ENCODE data around the gene LRRC74B.
A peak's percentile ranks its signal among the peaks of the same experiment; 100 is the strongest.
"Not testable (repeated sequence)": the region's sequence is repeated elsewhere in the genome, so short reads cannot be mapped to it uniquely, and the experiment has no call there.

Gene LRRC74B

GRCh38 chr22:21032868-21033688 is 12.7 kb upstream of the LRRC74B start:
- TF ChIP-seq, protein P1, sequence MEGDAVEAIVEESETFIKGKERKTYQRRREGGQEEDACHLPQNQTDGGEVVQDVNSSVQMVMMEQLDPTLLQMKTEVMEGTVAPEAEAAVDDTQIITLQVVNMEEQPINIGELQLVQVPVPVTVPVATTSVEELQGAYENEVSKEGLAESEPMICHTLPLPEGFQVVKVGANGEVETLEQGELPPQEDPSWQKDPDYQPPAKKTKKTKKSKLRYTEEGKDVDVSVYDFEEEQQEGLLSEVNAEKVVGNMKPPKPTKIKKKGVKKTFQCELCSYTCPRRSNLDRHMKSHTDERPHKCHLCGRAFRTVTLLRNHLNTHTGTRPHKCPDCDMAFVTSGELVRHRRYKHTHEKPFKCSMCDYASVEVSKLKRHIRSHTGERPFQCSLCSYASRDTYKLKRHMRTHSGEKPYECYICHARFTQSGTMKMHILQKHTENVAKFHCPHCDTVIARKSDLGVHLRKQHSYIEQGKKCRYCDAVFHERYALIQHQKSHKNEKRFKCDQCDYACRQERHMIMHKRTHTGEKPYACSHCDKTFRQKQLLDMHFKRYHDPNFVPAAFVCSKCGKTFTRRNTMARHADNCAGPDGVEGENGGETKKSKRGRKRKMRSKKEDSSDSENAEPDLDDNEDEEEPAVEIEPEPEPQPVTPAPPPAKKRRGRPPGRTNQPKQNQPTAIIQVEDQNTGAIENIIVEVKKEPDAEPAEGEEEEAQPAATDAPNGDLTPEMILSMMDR (conservative IDR thresholded peaks at IDR 0.05; ENCODE audit: control insufficient read depth, insufficient read depth, low read depth, low read length), result no peak
- DNase-seq (ENCODE audit: low read depth), result no peak
- no peak overlapping the region for H3K4me3 ChIP-seq (ENCODE audit: control insufficient read depth, low read depth, low read length)

GRCh38 chr22:21033895-21034294 is 11.9 kb upstream of the LRRC74B start:
- H3K4me3 ChIP-seq (ENCODE audit: control insufficient read depth, low read depth, low read length), result no peak overlapping the region
- no peak for DNase-seq (ENCODE audit: low read depth)
- TF ChIP-seq, protein P1 (conservative IDR thresholded peaks at IDR 0.05; ENCODE audit: control insufficient read depth, insufficient read depth, low read depth, low read length), result no peak

- no peak overlapping the region for H3K4me3 ChIP-seq (ENCODE audit: control insufficient read depth, low read depth, low read length)
- TF ChIP-seq, protein P1 (conservative IDR thresholded peaks at IDR 0.05; ENCODE audit: control insufficient read depth, insufficient read depth, low read depth, low read length), result no peak
- no peak for DNase-seq (ENCODE audit: low read depth)
These were observed 10.8 kb upstream of the LRRC74B start for GRCh38 chr22:21034989-21035388.

DNA sequence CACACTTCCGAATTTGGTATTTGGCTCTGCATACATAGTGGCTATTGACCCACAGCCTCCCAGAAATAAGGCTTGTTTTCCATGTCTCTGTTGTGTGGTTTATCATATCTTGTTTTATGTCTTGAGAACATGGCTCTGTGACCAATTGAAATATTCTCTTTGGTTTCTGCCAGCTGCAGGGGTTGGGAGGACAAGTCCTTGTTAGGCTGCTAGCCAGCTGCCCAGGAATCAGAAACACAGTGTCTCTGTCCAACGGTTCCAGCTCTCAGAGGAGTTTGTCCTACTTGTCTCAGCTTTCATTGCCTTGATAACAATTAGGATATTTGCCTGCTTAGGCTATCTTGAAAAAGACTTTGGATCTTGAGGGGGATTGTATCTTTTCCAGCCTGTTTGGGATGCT is 7.3 kb upstream of the LRRC74B start:
- TF ChIP-seq, protein P1 (conservative IDR thresholded peaks at IDR 0.05; ENCODE audit: control insufficient read depth, insufficient read depth, low read depth, low read length), result no peak

GRCh38 chr22:21039158-21039557 is 6.6 kb upstream of the LRRC74B start:
- not testable (repeated sequence) for H3K4me3 ChIP-seq (ENCODE audit: control insufficient read depth, low read depth, low read length); DNase-seq (ENCODE audit: low read depth)

More for the DNA sequence above, 7.3 kb upstream of the LRRC74B start:
- H3K4me3 ChIP-seq (ENCODE audit: control insufficient read depth, low read depth, low read length), result no peak overlapping the region
- DNase-seq (ENCODE audit: low read depth), result peak; percentile 16

GRCh38 chr22:21041937-21042336 is 3.8 kb upstream of the LRRC74B start:
- TF ChIP-seq, protein P1 (conservative IDR thresholded peaks at IDR 0.05; ENCODE audit: control insufficient read depth, insufficient read depth, low read depth, low read length), result no peak
- H3K4me3 ChIP-seq (ENCODE audit: control insufficient read depth, low read depth, low read length), result no peak overlapping the region
- peak; percentile 71 for DNase-seq (ENCODE audit: low read depth)

DNA sequence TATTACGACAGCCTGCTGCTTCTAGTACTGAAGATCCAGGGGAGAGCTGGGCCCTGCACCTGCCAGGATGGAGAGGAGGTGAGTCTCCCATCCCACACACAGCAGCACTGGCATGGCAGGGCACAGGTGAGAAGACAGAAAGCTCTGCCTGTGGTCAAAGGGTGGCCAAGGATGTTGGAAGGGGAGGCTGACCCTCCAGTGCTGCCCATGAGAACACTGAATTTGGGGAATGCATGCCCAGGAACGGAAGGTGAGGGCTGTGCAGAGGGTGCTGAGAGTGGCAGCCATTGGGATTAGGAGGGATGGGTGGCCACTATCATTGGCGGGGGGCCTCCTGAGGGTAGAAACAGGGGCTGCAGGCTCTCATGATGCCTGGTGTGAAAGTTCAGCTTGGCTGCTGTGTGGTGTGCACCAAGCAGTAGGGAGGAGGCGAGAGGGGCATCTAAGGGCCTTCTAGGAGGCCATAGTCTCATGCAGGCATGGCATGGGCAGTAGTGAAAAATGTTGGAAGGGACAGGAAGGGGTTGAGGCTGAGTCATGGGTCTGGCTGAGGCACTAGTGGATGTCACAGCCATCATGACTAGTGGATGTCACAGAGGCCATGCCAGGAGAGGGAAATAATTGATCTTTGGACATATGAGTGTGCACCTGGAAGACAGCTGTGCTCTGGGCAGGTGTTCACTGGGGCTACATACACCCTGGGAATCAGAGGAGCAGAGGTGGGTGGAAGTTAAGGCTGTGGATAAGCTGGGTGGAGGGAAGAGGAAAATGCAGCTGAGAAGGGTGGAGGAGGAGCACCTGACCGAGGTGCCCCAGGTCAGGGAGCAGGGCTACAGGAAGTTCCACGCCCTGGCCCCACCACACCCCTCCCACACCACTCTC is 2.5 kb upstream of the LRRC74B start:
- H3K4me3 ChIP-seq (ENCODE audit: control insufficient read depth, low read depth, low read length), result no peak overlapping the region
- TF ChIP-seq, protein P1 (conservative IDR thresholded peaks at IDR 0.05; ENCODE audit: control insufficient read depth, insufficient read depth, low read depth, low read length), result no peak
- peak; percentile 15 for DNase-seq (ENCODE audit: low read depth)
